HT1080 (cell line): ENCODE data around the gene CAMTA1. TPM values are rescaled to one million over a fixed set of nuclear protein-coding genes. Genes with fewer than 3 reads are reported as not detected.

Experiments
- DNase-seq: peaks from one replicate; pipeline ENCODE4 v3.0.0-alpha.2; 2015; ENCODE audit warnings: low read depth
- total RNA-seq: library from RNA; depleted of rRNA; stranded (reverse); fragments of >200 nt; shearing (Covaris generic); gene quantifications from 2 replicates; pipeline ENCODE4 v1.2.3, GENCODE V29; 2014

CAMTA1 gene
- total RNA-seq, 1 experiment from 2014 or later = 59.2 TPM

DNA sequence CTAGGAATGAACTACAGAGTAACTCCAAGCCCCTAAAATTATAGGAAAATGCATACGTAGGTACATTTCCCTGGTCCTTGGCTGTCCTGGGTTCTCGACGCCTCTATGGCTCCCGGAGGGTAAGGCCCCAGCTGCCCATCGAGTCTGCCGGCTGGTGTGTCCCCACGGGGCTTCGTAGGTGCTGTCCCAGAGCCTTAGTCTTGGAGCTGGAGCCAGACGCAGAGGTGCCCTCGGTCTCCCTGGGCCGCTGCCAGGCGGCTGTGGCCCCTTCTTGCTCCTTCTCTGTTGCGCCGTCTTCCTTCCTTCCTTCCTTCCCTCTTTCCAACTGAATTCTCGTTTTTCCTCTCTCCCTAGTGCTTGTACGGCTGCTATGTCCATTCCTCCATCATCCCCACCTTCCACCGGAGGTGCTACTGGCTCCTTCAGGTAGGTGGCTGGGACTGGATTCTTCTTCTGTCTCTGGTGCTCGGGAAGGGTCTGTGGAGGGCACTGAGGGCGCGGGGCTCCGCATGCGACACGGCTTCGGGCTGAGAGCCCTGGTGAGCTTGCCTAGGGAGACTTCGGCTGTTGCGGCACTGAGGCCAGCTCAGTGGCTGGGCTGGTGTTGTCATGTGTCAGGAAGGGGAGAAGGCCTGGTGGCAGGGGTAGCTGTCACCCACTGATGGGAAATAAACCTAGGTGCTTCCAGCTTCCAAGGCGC is 682.4 kb downstream of the CAMTA1 start:
- no peak for DNase-seq

DNA sequence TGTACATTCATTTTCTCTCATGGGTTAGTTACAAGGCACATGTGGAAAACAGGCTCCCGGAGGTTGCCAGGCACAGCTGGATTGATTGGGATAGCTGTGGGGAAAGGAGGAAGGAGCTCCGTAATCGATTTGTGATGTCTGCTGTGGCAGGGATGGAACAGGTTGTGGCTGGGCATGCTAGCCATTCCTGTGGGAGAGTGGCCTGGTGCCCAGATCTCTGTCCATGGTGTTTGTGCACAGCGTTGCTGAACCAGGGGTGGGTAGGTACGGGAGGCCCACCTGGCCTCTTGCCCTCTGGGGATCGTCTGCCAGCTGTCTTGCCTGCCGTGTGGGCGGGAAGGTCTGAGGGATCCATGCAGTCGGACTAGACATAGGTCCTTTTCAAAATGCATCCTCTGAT is 683.0 kb downstream of the CAMTA1 start:
- DNase-seq = no peak

DNA sequence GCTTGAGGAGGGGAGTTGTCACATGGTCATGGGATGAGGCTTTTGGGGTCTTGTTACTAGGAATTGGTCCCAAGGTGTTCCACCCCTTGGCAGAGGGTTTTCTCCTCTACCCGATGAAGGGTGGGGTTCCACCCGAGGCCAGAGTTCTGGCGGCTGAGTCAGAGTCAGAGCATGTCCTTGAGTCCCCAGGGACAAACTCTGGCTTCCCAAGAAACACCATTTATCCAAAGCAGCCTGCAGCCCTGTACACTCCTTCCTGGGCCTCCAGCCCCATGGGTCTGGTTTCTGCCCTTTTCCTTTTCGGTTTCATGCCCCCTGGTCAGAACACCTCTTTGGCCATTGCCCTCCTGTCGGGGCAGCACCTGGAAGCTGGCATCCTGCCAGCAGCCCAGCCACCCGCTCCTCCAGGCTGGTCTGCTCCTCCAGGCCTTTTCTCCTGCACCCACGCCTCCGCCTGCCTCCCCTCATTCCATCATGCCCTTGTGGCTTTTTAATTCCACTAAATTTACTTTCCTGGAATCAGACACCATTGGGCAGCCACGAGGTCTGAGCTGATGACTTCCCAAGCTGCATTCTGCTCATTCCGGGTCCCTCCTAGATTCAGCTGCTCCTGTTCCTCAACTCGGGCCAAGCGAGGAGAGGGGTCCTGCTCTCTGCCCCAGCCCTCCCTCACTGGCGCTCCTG is 684.1 kb downstream of the CAMTA1 start:
- no peak for DNase-seq

GRCh38 chr1:7470904-7471638 is 685.8 kb downstream of the CAMTA1 start:
- peak; percentile 96 for DNase-seq

DNA sequence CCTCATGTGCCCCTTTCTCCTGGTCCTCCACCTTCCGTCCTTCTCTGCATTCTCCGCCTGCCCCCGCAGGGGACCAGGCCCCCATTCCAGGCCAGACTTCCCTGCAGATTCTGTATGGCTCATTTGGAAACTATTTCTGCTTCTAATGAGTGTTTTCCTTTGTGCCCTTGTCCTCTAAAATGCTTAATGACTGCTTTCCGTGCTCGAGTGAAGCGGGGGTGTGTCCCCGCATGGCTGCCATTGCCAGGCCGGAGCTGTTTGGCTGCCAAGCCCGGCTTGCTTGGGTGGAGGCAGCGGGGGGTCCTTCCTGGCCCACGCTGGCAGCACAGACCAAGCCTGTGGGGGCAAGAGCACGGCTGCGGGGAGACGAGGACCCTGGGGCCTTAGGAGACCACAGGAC is 686.6 kb downstream of the CAMTA1 start:
- DNase-seq = no peak

DNA sequence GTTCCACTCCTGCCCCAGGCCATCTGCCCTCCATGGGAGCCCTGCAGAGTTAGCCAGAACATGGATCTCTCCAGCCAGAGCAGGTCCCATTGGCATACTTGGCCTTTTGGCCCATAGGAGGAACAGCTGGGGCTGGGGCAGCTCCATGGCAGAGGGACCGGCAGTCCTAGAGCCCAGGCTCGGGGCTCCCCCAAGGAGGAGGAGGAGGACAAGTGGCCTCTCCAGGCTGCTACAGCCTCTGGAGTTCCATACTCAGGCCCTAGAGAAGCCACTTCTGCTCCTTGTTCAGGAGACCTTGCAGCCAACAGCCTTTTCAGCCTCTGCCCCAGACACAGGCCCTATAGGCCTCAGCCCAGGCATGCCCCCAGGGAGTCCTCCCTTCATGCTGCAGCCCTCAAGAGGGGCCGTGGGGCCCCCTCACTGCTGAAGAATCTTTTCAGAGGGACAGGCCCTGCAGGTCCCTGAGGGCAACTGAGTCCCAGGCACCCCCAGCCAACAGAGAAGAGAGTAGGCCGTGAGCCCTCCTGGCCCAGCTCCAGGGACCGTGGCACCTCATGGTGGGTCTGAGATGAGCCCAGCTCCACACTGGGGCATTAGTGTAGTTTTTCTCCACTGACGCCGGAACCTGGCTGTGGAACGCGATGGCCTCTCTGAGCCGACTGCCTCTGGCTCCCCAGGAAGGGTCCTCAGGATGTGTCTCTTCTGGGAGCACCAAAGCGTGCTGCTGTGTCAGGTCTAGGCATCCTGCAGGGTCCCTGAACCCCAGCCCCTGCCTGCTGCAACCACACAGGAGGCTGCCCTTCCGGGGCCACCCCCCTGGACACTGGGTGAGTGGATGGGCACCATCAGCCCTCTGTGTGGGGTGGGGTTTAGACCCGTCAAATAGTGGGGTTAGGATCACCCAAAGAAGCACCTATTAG is 688.2 kb downstream of the CAMTA1 start:
- no peak for DNase-seq

DNA sequence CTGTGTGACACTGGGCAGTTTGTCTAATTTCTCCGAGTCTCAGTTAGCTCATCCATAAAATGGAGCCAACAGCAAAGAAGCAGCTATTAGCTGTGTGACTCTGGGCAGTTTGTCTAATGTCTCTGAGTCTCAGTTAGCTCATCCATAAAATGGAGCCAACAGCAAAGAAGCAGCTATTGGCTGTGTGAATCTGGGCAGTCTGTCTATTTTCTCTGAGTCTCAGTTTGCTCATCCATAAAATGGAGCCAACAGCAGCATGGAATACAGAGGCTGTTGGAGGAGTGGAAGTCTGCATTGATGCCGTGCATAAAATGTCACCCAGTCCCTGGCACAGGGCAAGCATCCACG is 688.9 kb downstream of the CAMTA1 start:
- no peak for DNase-seq

DNA sequence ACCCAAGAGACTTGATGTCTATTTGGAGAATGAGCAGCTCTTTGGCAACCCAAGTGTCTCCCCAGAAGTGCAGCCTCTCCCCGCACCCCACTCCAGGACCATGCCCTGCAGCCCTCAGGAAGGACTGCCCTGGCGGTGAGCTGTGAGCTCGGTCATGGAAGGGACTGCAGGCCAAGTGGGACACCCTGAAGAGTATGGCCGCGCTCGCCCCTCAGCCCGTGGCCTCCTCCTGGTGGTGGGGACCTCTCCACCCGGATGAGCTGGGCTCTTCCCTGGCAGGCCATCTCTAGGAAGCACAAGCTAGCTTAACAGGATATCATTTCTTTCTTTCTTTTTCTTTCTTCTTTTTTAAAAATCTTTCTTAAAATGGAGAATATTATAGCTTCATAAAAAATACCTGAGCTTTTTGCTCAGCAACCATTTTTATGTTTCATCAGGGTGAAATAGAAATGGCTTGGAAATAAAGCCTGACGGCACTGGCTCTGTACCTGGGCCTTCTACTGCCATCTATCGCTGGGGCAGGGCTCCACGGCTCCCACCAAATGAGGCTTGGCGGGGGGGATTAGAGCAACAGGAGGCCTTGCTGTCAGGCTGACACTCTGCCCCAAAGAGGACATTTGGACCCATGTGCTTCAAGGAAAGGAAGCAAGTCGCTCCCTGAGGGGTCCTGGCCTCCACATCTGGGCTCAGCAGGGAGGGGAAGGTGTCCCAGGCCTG is 689.7 kb downstream of the CAMTA1 start:
- no peak for DNase-seq

DNA sequence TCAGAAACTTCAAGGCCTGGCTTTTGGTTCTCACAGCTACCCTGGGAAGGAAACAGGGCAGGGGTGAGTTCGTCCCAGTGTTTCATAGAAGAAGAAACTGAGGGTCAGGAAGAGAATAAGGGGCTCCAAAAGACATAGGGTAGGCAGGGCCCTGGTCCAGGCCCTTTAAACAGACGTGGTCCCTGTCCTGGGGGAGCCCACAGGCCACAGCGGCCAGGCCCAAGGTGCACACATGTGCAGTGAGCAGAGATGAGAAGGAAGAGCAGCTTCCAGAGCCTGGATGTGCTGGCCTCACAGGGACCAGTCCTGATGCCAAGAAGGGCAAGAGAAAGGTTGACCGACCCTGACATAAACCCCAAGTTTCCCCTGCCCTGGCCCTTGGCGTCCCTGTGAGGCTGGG is 690.4 kb downstream of the CAMTA1 start:
- DNase-seq = no peak

DNA sequence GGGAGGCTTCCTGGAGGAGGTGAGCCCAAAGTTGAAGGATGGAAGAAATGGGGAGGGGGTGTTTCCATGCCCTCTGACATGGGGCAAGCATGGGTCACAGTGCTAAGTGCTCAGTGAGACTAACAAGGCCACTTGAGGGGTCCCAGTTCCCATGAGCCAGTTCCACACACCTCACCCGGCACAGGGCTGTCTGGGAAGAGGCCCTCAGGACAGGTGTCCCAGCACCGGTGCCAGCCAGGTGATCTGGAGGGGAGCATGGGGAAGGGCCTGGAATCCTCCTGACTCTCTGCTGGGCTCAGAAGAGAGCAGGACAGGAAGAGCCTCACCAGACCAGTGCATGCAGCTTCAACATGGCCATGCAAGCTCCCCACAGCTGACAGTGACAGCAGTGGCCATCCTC is 691.1 kb downstream of the CAMTA1 start:
- no peak for DNase-seq

DNA sequence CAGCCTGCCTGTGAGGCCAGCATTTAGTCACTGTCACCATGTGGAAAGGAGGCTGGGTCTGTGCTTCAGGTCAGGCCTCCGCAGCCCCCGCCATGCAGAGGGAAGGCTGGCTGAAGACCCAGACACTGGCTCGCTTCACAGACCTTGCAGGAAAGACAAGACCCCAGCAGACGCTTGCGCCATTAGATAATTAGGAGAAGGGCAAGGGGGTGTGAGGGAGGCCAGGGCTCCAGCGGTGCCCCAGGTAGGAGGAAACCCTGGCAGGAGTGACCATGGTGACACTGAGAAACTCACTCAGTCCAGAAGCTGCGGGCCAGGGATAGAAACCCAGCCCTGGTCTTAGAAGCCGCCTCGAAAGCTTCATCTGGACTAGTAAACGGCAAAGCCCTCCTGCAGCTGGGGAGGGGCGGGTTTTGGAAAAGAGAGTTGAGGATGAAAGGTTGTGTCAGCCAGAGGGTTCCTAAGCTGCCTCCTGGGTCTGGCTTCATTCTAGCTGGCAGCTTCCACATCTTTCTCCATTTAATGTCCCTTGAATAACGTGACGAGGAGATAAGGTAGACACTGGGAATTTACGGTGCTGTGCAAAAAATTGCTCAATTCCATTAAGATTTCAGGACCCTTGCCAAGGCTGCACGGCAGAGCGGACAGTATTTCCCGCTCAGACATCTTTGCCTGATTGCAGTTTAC is 691.8 kb downstream of the CAMTA1 start:
- no peak for DNase-seq

GRCh38 chr1:7477593-7477992 is 692.3 kb downstream of the CAMTA1 start:
- DNase-seq = no peak

- DNase-seq = no peak
These were observed 693.0 kb downstream of the CAMTA1 start for GRCh38 chr1:7478142-7478790.

- DNase-seq = no peak
These were observed 693.7 kb downstream of the CAMTA1 start for GRCh38 chr1:7478809-7479499.

- DNase-seq = no peak
These were observed 694.3 kb downstream of the CAMTA1 start for GRCh38 chr1:7479571-7479970.

GRCh38 chr1:7481194-7481593 is 695.9 kb downstream of the CAMTA1 start:
- no peak for DNase-seq

GRCh38 chr1:7482077-7482476 is 696.8 kb downstream of the CAMTA1 start:
- DNase-seq = no peak

GRCh38 chr1:7482772-7483495 is 697.7 kb downstream of the CAMTA1 start:
- DNase-seq = no peak
